Measurements from ENCODE around the gene MYO3B. TPM values are rescaled to one million over a fixed set of nuclear protein-coding genes. Genes with fewer than 3 reads are reported as not detected.

The MYO3B gene
- total RNA-seq, 1 experiment from 2014 or later, result 0.50 TPM

DNA sequence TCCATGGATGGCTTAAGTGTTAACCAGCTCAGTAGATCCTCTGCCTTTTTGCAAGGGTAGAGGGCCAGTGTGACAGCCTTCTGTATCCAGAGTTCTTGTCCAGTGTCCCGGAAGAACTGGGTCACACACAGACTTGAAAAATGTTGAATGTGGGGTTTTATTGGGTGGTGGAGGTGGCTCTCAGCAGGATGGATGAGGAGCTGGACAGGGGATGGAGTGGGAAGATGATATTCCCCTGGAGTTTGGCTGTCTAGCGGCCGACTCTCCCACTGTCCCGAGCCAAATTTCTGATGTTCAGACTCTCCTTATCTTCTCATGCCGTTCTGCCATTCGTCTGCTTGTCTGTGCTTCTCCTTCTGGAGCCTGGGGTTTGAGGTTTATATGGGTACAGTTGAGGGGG is 72.6 kb downstream of the MYO3B start:
- Mint-ChIP-seq H3K27me3 (ENCODE audit: low read depth) (no peaks in the 10 kb centered on the region), H3K4me3 (no peak overlapping the region), H3K36me3 (no peaks in the 10 kb centered on the region), H3K27ac (no peak overlapping the region), H3K9me3 (peaks cover 29% of the 10 kb centered on the region), H3K4me1 (no peaks in the 10 kb centered on the region)
- ATAC-seq, result no peak
- ChIA-PET POLR2A (no interaction called here), CTCF (no interaction called here)
- DNase-seq (ENCODE audit: low spot score), result no peak
- TF ChIP-seq, protein P1, sequence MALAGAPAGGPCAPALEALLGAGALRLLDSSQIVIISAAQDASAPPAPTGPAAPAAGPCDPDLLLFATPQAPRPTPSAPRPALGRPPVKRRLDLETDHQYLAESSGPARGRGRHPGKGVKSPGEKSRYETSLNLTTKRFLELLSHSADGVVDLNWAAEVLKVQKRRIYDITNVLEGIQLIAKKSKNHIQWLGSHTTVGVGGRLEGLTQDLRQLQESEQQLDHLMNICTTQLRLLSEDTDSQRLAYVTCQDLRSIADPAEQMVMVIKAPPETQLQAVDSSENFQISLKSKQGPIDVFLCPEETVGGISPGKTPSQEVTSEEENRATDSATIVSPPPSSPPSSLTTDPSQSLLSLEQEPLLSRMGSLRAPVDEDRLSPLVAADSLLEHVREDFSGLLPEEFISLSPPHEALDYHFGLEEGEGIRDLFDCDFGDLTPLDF (CRISPR knock-in tag; IDR thresholded peaks at IDR 0.05), result no peak
- TF ChIP-seq FOXK1 (CRISPR knock-in tag; IDR thresholded peaks at IDR 0.05) (no peak), NR3C1 (CRISPR knock-in tag; conservative IDR thresholded peaks at IDR 0.05; ENCODE audit: low read depth) (no peak), ZNF232 (CRISPR knock-in tag; IDR thresholded peaks at IDR 0.05) (no peak), ZNF416 (CRISPR knock-in tag; IDR thresholded peaks at IDR 0.05) (no peak), MXD4 (CRISPR knock-in tag; IDR thresholded peaks at IDR 0.05; ENCODE audit: borderline replicate concordance) (no peak)
- TF ChIP-seq, protein P2, sequence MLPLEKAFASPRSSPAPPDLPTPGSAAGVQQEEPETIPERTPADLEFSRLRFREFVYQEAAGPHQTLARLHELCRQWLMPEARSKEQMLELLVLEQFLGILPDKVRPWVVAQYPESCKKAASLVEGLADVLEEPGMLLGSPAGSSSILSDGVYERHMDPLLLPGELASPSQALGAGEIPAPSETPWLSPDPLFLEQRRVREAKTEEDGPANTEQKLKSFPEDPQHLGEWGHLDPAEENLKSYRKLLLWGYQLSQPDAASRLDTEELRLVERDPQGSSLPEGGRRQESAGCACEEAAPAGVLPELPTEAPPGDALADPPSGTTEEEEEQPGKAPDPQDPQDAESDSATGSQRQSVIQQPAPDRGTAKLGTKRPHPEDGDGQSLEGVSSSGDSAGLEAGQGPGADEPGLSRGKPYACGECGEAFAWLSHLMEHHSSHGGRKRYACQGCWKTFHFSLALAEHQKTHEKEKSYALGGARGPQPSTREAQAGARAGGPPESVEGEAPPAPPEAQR (CRISPR knock-in tag; IDR thresholded peaks at IDR 0.05), result no peak
- TF ChIP-seq, protein P3, sequence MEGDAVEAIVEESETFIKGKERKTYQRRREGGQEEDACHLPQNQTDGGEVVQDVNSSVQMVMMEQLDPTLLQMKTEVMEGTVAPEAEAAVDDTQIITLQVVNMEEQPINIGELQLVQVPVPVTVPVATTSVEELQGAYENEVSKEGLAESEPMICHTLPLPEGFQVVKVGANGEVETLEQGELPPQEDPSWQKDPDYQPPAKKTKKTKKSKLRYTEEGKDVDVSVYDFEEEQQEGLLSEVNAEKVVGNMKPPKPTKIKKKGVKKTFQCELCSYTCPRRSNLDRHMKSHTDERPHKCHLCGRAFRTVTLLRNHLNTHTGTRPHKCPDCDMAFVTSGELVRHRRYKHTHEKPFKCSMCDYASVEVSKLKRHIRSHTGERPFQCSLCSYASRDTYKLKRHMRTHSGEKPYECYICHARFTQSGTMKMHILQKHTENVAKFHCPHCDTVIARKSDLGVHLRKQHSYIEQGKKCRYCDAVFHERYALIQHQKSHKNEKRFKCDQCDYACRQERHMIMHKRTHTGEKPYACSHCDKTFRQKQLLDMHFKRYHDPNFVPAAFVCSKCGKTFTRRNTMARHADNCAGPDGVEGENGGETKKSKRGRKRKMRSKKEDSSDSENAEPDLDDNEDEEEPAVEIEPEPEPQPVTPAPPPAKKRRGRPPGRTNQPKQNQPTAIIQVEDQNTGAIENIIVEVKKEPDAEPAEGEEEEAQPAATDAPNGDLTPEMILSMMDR (IDR thresholded peaks at IDR 0.05), result no peak
- TF ChIP-seq, protein P4, sequence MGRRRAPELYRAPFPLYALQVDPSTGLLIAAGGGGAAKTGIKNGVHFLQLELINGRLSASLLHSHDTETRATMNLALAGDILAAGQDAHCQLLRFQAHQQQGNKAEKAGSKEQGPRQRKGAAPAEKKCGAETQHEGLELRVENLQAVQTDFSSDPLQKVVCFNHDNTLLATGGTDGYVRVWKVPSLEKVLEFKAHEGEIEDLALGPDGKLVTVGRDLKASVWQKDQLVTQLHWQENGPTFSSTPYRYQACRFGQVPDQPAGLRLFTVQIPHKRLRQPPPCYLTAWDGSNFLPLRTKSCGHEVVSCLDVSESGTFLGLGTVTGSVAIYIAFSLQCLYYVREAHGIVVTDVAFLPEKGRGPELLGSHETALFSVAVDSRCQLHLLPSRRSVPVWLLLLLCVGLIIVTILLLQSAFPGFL (CRISPR knock-in tag; IDR thresholded peaks at IDR 0.05; ENCODE audit: borderline replicate concordance), result no peak

GRCh38 chr2:170252414-170252813 is 74.5 kb downstream of the MYO3B start:
- POLR2A ChIA-PET, result no interaction called here
- Mint-ChIP-seq H3K9me3 (peaks cover 39% of the 10 kb centered on the region), H3K27me3 (ENCODE audit: low read depth) (no peaks in the 10 kb centered on the region), H3K4me1 (no peaks in the 10 kb centered on the region), H3K4me3 (no peak overlapping the region), H3K27ac (no peak overlapping the region), H3K36me3 (no peaks in the 10 kb centered on the region)
- no peak for DNase-seq (ENCODE audit: low spot score)
- no peak for TF ChIP-seq MAX (CRISPR knock-in tag; IDR thresholded peaks at IDR 0.05)
- no peak for ATAC-seq
- CTCF ChIA-PET, result no interaction called here

GRCh38 chr2:170253721-170254230 is 75.8 kb downstream of the MYO3B start:
- DNase-seq (ENCODE audit: low spot score) (no peak), ATAC-seq (no peak)
- no peak overlapping the region for H3K4me3 Mint-ChIP-seq
- ChIA-PET CTCF (no interaction called here), POLR2A (no interaction called here)
- peaks cover 35% of the 10 kb centered on the region for H3K9me3 Mint-ChIP-seq
- no peaks in the 10 kb centered on the region for H3K4me1 Mint-ChIP-seq
- H3K36me3 Mint-ChIP-seq, result no peaks in the 10 kb centered on the region
- H3K27me3 Mint-ChIP-seq (ENCODE audit: low read depth), result no peaks in the 10 kb centered on the region; the same call in 1 of the 2 replicates
- H3K27ac Mint-ChIP-seq, result no peak overlapping the region
- no peak for TF ChIP-seq HMGXB4 (CRISPR knock-in tag; IDR thresholded peaks at IDR 0.05)
- TF ChIP-seq, protein P5, sequence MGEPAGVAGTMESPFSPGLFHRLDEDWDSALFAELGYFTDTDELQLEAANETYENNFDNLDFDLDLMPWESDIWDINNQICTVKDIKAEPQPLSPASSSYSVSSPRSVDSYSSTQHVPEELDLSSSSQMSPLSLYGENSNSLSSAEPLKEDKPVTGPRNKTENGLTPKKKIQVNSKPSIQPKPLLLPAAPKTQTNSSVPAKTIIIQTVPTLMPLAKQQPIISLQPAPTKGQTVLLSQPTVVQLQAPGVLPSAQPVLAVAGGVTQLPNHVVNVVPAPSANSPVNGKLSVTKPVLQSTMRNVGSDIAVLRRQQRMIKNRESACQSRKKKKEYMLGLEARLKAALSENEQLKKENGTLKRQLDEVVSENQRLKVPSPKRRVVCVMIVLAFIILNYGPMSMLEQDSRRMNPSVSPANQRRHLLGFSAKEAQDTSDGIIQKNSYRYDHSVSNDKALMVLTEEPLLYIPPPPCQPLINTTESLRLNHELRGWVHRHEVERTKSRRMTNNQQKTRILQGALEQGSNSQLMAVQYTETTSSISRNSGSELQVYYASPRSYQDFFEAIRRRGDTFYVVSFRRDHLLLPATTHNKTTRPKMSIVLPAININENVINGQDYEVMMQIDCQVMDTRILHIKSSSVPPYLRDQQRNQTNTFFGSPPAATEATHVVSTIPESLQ (CRISPR knock-in tag; IDR thresholded peaks at IDR 0.05), result no peak
- TF ChIP-seq, protein P4 (CRISPR knock-in tag; IDR thresholded peaks at IDR 0.05; ENCODE audit: borderline replicate concordance), result no peak
- TF ChIP-seq PRRX2 (CRISPR knock-in tag; IDR thresholded peaks at IDR 0.05), result no peak
- no peak for TF ChIP-seq SMAD4 (CRISPR knock-in tag; IDR thresholded peaks at IDR 0.05)
- TF ChIP-seq ZNF423 (CRISPR knock-in tag; IDR thresholded peaks at IDR 0.05), result no peak
- TF ChIP-seq STAT6 (CRISPR knock-in tag; conservative IDR thresholded peaks at IDR 0.05; ENCODE audit: low read depth), result no peak

Measured in WTC11 (cell line).